HG03439 (cell line): Measurements from ENCODE around the gene TP53TG5.
A peak's percentile ranks its signal among the peaks of the same experiment; 100 is the strongest.

ENCODE experiments used
- ATAC-seq: cut with Tn5 transposase; IDR thresholded peaks from one replicate; pipeline ENCODE4 v1.9.1; 2021; ENCODE audit warnings: mild to moderate bottlenecking, moderate library complexity; ENCODE audit not compliant: unreplicated experiment

Gene TP53TG5

DNA sequence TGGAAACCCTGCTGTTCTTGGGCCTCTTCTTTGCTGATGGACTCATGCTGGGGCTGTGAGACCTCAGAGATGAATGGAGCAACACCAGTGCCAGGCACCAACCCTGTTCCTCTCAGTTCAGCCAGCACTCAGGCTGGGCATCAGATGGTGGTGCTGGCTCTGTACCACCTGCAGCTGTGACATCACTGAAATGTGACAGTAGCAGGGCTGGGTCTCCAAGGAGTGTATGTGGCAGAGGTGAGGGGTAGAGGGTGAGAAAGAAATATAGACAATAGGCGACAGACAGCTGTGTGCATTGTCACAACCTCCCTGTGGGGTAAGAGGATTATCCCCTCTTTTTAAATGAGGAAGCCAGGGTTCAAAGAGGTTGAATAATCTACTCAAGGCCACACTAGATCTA, at the start of gene TP53TG5:
TSS of gene TP53TG5 (minus strand) at position 135 of the 400 bp plus-strand sequence. CDS start at position 46, 89 bp downstream.
- ATAC-seq: no peak

DNA sequence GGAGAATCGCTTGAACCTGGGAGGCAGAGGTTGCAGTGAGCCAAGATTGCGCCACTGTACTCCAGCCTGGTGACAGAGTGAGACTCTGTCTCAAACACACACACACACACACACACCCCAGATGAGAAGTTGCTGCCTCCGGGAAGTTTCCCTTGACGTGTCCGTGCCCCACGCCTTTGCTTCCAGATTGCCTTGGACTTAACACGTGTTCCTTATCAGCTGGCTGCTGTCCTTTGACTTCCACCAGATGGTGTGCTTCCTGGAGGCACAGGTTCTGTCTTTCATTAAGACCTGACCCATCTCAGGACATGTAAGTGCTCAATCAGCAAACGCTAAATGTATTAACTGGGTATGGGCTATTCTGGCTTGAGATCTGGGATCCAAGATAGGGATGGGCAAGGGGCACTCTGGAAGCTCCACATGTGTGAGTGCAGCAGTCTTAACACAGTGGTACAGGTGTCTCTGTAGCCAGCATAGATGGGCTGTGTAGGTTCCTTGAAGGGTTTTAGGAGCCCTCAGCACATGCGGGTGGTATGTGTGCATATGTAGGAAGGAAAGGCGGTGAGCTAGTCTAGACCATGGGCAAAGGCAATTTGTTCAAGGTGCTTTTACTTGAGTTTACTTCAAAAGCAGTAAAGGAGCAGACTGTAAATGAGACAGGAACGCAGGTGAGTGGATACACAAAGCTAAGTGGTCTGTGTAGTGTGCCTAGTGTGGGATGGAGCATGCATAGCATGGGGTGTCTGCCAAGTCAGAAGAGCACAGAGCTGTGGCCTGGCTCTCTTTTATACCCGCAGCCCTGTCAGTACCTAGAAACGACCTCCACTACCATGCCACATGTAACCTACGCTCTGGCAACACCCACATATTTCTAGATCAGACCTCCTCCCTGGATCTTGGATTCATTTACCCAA, 49.4 kb upstream of the TP53TG5 start:
- ATAC-seq: no peak

DNA sequence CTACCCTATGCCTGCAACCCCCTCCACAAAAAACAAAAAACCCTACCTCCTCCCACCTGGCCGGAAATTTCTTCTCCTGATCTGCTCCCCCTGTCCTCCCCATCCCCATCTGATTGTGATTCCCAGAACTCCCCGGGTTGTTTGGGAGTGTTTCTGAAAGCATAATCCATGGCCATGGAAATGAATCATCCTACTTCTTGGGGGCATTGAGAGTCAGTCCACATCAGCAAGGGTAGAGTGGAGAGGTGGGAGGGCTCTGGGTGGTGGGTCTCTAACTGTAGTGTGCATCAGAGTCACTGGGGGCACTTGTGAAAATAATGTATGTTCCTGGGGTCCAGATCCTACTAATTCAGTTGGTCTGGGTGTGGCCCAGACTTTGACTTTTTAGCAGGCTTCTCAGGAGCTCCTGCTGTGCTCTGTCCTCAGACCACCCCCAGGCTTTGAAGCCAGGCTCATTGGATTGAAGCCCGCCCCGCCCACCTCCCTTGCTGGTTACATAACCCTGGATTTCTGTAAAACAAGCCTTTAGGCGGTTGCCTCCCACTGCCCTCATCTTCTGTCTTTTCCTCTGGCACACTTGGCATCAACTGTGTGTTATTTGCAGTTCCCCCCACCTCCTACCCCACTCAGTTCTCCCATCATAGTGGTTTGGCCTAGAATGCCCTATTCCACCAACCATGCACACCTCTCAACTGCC, 48.3 kb upstream of the TP53TG5 start:
- no peak for ATAC-seq

DNA sequence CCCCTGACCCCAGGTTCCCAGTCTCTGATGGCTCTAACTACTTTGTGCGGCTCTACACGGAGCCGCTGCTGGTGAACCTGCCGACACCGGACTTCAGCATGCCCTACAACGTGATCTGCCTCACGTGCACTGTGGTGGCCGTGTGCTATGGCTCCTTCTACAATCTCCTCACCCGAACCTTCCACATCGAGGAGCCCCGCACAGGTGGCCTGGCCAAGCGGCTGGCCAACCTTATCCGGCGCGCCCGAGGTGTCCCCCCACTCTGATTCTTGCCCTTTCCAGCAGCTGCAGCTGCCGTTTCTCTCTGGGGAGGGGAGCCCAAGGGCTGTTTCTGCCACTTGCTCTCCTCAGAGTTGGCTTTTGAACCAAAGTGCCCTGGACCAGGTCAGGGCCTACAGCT, 47.4 kb upstream of the TP53TG5 start:
- no peak for ATAC-seq

DNA sequence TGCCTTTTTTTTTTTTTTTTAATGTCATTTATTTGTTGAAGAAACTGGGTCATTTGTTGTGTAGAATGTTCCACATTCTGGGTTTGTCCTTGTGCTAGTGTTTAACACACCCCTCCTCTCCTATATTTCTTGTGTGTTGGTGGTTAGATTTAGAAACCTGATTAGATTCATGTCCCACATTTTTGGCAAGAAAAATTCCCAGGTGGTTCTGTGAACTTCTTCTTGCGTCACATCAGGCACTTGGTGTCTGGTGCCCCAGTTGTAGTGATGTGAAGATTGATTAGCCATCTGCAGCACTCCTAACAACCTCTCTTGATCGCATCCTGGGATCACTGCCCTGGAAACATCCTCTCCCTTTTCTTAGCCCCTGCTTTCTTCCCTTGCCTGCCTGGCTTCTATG, 45.6 kb upstream of the TP53TG5 start:
- ATAC-seq: no peak

DNA sequence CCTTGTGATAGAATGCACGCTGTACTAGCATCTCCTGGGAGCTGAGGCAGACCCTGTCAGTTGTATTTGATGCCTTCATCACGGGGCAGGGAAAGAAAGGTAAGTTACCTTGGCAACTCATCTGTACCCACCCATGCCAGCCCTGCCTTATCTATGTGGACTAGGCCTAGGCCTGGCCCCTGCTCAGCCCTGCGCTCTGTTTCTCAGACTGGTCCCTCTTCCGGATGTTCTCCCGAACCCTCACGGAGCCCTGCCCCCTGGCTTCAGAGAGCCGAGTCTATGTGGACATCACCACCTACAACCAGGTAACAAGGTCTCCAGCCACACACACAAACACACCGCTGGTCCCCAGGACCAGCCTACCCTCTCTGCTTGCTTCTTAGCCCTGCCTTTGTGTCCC, 42.0 kb upstream of the TP53TG5 start:
- ATAC-seq: no peak

DNA sequence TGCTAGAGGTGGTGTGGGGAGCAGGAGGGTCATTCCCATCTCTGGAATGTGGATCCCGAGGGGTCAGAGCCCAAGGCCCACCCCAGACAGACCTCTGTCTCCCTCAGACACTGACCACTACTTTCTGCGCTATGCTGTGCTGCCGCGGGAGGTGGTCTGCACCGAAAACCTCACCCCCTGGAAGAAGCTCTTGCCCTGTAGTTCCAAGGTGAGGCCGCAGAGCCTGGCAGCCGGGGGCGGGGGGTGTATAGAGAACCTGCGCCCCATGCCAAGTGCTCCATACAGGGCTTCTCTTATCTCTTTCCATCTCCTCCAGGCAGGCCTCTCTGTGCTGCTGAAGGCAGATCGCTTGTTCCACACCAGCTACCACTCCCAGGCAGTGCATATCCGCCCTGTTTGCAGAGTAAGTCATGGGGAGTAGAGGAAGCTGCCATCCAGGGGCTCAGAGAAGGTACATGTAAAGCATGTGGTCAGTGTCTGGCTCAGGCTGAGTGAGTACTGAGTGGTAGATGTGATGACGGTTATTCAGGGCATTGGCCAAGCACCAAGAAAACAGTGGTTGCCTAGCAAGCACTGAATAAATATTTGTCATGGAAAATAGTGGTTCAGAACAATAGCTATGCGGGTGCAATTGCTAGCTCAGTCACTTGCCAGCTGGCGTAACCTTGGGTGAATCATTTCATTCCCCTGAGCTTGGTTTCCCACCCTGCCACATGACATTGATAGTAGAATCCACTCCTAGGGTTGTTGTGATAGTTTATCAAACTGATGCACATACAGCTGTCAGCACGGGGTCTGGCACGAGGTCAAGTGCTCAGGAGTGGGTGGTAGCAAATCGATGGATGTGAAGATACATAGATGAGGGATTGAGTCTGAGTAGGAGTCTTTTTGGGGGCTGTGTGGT, 41.3 kb upstream of the TP53TG5 start:
- peak; percentile 72 for ATAC-seq

DNA sequence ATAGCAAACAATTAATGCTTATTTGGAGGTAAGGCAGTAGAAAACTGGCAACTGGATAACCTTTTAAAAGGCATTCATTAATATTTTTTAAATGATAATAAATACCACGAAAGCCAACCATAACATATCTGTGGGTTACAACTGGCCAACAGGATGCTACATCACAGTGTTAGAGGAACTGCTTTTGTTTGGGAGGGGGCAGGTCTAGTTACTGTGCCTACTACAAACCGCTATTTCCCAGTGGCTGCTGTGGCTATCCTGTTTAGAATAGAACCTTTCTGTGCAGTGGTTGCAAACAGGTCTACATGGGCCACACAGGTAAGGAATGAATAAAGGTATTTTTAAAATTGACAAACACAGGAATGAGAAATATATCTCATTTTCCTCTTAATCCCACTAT, 38.8 kb upstream of the TP53TG5 start:
- ATAC-seq: no peak

DNA sequence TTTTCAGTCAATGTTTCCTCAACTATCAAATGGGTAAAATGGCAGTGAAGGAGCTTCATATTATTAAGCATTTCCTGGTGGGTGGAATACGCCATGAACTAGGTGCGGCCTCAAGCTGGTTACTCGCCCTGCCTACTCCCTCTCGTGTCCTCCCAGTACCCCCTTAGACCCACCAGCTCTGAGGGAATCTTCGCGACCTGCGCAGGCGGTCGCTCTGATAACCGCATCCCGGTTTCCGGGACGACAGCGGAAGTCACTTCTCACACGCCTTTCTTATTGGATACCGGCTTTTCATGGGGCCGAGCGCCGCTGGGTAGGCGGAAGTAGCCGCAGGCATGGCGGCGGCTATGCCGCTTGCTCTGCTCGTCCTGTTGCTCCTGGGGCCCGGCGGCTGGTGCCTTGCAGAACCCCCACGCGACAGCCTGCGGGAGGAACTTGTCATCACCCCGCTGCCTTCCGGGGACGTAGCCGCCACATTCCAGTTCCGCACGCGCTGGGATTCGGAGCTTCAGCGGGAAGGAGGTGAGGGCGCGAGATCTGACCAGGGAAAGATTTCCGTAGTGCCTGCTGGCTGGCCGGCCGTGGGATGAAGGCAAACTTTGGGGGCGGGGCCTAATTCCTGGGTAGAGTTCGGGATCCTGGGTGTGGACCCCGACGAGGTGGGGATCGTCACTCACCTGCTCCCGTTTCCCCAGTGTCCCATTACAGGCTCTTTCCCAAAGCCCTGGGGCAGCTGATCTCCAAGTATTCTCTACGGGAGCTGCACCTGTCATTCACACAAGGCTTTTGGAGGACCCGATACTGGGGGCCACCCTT, 37.9 kb upstream of the TP53TG5 start, which contains the start of gene PIGT:
TSS of gene PIGT (plus strand) at position 320 of the 816 bp plus-strand sequence. CDS start at position 336, 16 bp downstream.
- peak; percentile 59 for ATAC-seq

DNA sequence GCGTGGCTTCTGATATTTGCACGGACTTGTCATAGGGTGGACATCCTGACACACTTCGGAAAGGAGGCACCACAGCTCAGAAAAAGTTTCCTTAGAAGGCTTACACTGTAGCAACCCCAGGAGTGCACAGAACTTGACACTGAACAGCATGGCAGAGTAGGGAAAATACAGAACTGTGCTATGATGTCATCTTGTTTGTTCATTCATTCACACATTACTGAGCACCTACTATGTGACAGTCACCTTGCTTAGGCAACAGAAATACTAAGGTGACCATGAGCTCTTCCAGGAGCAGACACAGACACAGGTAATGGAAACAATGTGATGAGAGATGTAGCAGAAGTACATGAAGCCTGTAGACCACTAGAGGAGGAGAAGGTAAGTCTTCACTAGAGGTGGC, 35.4 kb upstream of the TP53TG5 start:
- ATAC-seq: no peak

DNA sequence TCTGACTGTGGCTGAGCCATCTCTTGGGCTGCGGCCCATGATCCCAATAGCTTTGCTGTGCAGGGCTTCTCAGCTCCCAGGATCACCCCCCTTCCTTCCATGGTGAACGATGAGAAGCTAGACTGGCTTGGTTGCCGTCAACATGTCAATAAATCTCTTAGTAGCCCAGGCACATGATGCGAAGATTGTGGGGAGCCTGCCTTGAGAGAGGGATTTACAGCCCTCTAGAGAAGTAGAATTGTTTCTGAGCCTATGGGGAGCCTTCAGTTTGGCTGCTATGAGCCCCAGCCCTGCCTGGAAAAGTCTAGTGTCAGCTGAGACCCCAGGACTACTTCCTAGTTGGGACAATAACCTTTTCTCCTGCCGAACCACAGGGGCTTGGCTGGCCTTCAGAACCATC, 34.5 kb upstream of the TP53TG5 start:
- ATAC-seq: no peak

DNA sequence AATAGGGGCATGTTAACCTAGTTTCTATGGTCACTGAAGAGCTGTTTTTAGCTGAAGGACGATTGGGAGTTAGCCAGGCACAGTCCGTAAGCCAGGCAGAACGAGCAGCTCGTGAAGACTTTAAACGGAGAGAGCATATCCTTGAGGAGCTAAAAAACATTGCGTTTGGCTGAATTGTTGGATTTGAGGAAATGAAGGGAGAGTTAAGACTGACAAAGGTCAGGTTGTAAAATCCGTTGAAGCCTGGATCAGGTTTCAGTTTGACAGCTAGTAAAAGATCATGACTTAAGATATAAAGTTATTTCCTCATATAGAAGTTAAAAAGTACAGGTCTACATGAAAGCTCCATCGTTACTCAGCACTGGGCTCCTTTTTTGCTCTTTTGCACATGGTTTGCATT, 32.8 kb upstream of the TP53TG5 start:
- no peak for ATAC-seq

DNA sequence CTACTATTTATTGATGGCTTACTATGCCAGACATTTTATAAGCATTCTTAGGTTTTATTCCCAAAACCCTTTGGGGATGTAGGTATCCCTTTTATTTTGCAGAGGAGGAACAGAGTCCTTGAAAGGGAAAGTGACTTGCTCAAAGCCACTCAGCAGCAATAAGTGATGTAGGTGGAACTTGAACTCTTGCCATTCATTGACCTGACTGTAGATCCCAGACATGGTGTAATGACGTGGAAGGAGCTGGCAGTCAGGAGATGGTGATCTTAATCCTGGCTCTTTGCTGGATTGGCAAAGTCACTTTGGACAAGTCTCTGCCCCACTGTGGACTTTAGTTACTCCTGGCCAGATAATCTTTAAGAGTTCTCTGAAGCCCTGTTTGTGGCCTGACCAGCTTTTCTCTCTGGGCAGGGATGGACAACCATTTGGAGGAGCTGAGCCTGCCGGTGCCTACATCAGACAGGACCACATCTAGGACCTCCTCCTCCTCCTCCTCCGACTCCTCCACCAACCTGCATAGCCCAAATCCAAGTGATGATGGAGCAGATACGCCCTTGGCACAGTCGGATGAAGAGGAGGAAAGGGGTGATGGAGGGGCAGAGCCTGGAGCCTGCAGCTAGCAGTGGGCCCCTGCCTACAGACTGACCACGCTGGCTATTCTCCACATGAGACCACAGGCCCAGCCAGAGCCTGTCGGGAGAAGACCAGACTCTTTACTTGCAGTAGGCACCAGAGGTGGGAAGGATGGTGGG, 31.6 kb upstream of the TP53TG5 start:
- no peak for ATAC-seq

DNA sequence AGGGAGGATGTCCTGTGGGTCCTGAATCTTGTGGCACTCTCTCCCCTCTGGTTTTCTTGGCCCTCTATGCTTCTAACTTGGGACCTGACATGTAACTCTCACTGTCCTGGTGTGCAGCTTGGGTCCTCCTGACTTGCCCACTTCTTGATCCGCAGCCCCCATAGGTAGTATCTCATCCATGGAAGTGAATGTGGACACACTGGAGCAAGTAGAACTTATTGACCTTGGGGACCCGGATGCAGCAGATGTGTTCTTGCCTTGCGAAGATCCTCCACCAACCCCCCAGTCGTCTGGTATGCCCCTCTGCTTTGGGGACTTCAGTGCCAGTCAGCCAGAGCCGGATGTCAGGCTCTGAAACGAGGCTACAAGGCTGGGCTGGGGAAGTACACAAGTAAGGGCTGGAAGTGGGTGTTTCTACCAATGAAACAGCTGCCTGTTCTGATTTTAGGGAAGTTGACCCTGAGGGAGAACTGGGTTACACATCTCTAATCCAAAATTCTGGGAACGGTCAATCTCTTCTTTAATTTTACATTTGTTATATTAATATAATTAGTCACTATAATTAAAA, 30.6 kb upstream of the TP53TG5 start:
- no peak for ATAC-seq

DNA sequence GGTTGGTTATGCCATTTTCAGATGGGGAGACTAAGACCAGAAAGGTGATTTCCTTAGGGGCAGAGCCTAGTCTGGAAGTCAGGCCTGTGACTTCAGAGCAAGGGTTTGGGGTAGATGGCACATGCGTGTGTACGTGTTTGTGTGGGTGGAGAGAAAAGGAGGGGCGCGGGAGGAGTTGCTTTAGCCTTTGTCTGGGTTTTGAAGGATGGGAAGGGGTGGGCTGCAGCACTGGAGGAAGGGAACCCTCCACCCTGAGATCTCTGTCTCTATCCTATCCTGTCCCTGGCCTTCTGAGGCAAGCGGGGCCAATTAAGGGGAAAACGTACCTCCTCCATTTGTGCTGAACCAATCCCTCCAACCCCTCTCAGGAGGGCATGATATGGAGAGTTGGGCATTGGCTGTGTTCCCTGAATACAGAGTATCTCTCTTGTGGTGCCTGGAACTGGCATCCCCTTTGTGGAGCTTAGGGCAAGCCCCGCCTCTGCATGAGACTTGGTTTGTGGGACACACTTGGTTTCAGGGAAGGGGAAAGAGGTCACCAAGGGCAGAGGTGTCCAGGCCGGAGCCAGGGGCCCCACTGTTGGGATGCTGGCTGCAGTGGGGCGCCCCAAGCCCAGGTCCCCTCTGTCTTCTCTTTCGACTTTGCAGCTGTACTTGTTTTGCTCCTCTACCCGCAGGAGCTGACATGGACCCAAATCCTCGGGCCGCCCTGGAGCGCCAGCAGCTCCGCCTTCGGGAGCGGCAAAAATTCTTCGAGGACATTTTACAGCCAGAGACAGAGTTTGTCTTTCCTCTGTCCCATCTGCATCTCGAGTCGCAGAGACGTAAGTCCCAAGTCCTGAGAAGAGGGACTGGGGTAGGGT, 29.9 kb upstream of the TP53TG5 start, which contains the start of gene DBNDD2:
TSS of gene DBNDD2 (plus strand) at position 507 of the 863 bp plus-strand sequence. CDS start at position 686, 179 bp downstream.
- no peak for ATAC-seq

DNA sequence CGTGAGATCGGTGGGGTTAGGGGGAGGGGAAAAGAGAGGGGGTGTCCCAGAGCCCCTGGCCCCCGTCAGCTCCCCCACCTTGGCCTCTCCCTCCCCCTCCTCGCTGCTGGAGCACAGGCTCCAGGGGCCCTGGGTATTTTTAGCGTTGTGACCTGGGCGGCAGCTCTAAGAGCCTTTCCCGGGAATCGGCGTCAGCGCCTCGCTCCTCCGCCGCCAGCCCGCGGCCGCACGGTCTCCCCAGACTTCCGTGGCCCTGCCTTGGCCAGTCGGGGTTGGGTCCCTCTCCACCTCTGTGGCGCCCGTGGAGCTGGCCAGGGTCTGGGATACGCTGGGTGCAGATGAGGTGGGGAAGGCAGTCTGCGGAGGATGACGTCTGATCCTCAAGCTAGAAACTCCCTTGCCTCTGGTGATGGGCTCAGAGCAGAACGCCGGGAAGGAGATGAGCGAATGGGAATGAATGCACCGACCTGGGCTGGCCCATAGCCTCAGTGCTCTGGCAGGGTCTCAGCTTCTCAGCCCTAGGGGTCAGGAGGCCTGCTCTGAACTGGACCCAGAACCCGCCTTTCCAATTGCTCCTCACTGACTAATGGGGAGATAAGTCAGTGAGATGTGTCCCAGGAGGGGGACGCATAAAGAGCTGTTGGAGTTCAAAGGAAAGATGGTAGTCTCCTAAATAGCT, 29.1 kb upstream of the TP53TG5 start:
- ATAC-seq: no peak

DNA sequence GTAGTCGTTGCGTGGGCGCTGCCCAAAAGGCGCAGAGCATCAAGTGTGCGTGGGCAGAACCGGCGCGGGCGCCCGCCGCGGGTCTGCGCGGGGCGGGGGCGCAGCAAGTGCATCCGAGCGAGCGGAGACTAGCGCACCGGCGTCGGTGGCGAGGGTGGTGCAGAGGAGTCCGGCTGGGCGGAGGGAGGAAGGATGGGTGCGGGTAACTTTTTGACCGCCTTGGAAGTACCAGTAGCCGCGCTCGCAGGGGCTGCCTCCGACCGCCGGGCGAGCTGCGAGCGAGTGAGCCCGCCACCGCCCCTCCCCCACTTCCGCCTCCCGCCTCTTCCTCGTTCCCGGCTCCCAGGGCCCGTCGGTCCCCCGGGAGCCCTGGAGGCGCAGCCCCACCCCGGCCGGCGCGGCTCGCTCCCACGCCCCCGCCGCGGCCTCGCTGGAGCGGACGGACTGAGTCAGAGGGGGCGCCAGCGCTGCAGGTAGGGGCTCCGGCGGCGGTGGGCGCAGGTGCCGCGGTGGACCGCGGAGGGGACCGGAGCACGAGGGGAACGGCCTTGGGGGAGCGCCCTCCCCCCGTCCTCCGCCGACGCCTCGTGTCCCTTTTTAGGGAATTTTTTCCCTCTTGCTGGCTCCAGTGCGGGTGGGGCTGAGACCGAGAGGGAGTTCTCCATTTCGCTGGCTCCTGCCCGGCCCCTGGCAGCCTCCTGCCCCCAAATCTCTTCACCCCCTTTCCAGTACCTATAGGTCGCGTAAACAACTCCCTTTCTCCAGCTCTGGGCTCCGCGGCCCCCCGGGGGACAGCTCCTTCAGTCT, 28.3 kb upstream of the TP53TG5 start:
- no peak for ATAC-seq
